GM10248 (cell line): Measurements from ENCODE around the gene TNRC18.

Experiments used
- CTCF ChIA-PET: fragments of 300-600 bp; sonication (Branson Sonifier 250); formaldehyde crosslinking; extraction: SDS; loops from one replicate; lab custom pipeline; 2021; ENCODE audit warnings: antibody characterized with exemption; lab: Yijun Ruan, JAX
- POLR2A ChIA-PET: fragments of 350-650 bp; sonication (Branson Sonifier 250); formaldehyde crosslinking; extraction: SDS; loops from one replicate; lab custom pipeline; 2020; ENCODE audit warnings: antibody characterized with exemption; lab: Yijun Ruan, JAX
- DNase-seq: peaks from one replicate; pipeline ENCODE4 v3.0.0; 2012; ENCODE audit errors: extremely low spot score
- TF ChIP-seq, protein P1 (sequence below): IDR thresholded peaks from 2 replicates; pipeline ENCODE4 v1.5.1; 2012; ENCODE audit warnings: mild to moderate bottlenecking, low read depth; ENCODE audit errors: extremely low read depth, missing control alignments, control extremely low read depth

The TNRC18 gene

DNA sequence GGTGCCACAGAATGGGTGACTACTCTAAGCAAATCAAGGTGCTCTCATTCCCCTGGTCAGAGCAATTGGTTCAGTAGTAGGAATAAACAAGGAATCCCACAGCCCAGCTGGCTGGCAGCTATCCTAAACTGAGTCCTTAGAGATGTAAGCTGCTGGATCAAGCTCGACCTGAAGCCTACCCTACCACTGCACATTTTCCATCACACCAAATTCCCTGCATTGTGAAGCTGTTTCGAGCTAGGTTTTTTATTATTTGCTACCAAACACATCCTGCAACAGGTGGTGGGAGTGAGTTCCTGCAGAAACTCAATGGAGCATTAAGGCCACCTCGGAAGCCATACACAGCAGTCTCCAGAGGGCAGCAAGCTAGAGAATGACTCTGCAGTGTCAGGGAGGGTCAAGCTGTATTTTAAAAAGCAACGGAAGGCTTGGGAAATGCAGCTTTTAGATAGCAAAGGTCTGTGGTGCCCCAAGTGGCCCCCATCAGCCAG, 33.7 kb upstream of the TNRC18 start:
- TF ChIP-seq, protein P1, sequence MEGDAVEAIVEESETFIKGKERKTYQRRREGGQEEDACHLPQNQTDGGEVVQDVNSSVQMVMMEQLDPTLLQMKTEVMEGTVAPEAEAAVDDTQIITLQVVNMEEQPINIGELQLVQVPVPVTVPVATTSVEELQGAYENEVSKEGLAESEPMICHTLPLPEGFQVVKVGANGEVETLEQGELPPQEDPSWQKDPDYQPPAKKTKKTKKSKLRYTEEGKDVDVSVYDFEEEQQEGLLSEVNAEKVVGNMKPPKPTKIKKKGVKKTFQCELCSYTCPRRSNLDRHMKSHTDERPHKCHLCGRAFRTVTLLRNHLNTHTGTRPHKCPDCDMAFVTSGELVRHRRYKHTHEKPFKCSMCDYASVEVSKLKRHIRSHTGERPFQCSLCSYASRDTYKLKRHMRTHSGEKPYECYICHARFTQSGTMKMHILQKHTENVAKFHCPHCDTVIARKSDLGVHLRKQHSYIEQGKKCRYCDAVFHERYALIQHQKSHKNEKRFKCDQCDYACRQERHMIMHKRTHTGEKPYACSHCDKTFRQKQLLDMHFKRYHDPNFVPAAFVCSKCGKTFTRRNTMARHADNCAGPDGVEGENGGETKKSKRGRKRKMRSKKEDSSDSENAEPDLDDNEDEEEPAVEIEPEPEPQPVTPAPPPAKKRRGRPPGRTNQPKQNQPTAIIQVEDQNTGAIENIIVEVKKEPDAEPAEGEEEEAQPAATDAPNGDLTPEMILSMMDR, result no peak
- POLR2A ChIA-PET, result no interaction called here

GRCh38 chr7:5456409-5456808, 32.8 kb upstream of the TNRC18 start:
- TF ChIP-seq, protein P1, result no peak
- POLR2A ChIA-PET, result no interaction called here
- DNase-seq, result no peak
- CTCF ChIA-PET, result interaction anchor here (1.3 to 1.9 kb wide), 3 partner anchors 9 to 90 kb away, joined by 3 to 8 read pairs (median 5); no protein-coding TSS in a partner anchor

More for the DNA sequence above, 33.7 kb upstream of the TNRC18 start:
- CTCF ChIA-PET, result interaction anchor here (0.8 to 1.9 kb wide), 4 partner anchors 22 to 94 kb away, joined by 3 to 8 read pairs (median 4); no protein-coding TSS in a partner anchor
- no peak for DNase-seq

GRCh38 chr7:5455581-5456219, 32.1 kb upstream of the TNRC18 start:
- TF ChIP-seq, protein P1, result no peak
- ChIA-PET CTCF (interaction anchor here (1.3 kb wide), 1 partner anchor 8 kb away, joined by 3 read pairs; no protein-coding TSS in a partner anchor), POLR2A (no interaction called here)
- no peak for DNase-seq

DNA sequence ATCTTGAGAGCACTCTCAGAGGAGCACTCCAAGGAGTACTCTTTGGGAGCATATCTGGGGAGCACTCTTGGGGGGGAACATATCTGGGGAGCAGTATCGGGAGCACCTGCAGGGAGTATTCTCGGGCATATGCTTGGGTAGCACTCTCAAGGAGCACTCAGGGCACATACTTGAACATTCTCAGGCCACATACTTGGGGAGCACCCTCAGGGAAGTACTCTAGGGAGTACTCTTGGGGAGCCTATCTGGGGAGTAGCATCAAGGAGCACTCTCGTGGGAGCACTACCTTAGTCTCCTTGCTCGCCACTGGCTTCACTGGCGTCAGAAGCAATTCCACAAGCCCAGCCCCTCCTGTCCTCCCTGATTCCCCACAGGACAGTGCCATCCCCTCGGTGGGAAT, 31.5 kb upstream of the TNRC18 start:
- CTCF ChIA-PET, result no interaction called here
- DNase-seq, result no peak
- POLR2A ChIA-PET, result no interaction called here
- TF ChIP-seq, protein P1, result no peak

DNA sequence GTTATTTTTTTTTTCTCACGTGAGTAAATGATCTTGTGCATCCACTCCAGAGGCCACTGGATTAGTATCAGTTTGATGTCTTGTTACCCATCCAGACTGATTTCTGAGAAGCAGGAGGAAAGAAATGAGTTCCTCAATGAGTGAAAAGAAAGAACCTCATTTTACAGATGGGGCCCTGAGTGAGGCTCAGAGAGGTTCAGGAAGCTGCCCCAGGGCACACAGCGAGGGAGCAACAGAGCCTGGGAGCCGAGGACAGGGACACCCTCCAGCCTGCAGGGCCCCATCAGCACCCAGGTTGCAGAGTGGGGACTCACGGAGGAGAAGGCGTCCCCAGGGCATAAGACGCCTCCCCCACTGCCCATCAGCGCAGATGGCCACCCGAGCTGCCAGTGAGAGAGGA, 30.9 kb upstream of the TNRC18 start:
- ChIA-PET CTCF (no interaction called here), POLR2A (no interaction called here)
- DNase-seq, result no peak
- TF ChIP-seq, protein P1, result no peak

- ChIA-PET CTCF (no interaction called here), POLR2A (no interaction called here)
- TF ChIP-seq, protein P1, result no peak
- DNase-seq, result no peak
Measured at GRCh38 chr7:5453566-5454075, 30.0 kb upstream of the TNRC18 start.
